Caco-2 (cell line): Measurements from ENCODE around the gene FOS. TPM values are rescaled to one million over a fixed set of nuclear protein-coding genes. Genes with fewer than 3 reads are reported as not detected.

Source experiments
- BruUV-seq: library from RNA; stranded (reverse); fragments of 400-500 nt; replicated peaks from 2 replicates; lab custom pipeline; 2021; lab: Mats Ljungman, UMichigan
- CTCF ChIA-PET: fragments of 300-600 bp; sonication (Branson Sonifier 250); formaldehyde crosslinking; loops from one replicate; lab custom pipeline; 2022; ENCODE audit warnings: antibody characterized with exemption; lab: Charles Lee
- POLR2A ChIA-PET: fragments of 300-600 bp; sonication (Branson Sonifier 250); formaldehyde crosslinking; loops from one replicate; lab custom pipeline; 2022; ENCODE audit warnings: antibody characterized with exemption; lab: Charles Lee
- DNase-seq, 2 experiments: peaks; one replicate each; pipeline versions ENCODE4 v3.0.0 to v3.0.0-alpha.2; 2020 to 2022
- H3K27me3 ChIP-seq: replicated peaks from 2 replicates; pipeline ENCODE4 v1.6.0; 2011; ENCODE audit warnings: low read length; ENCODE audit not compliant: control insufficient read depth, insufficient read depth
- H3K36me3 ChIP-seq: 2 replicates; pipeline ENCODE4 v1.5.1; 2011; ENCODE audit warnings: low read length; ENCODE audit not compliant: control insufficient read depth, insufficient read depth
- H3K4me1 ChIP-seq: fragments of 250-450 bp; sonication (Bioruptor Pico); 2 replicates; pipeline ENCODE4 v1.5.1; 2020; ENCODE audit warnings: mild to moderate bottlenecking
- H3K4me3 ChIP-seq: 2 replicates; pipeline ENCODE4 v1.5.1; 2011; ENCODE audit warnings: low read depth, mild to moderate bottlenecking, control low read depth, low read length
- H3K9me3 ChIP-seq: fragments of 250-450 bp; sonication (Bioruptor Pico); 2 replicates; pipeline ENCODE4 v1.5.1; 2020; ENCODE audit warnings: mild to moderate bottlenecking, moderate library complexity
- H3K27ac Mint-ChIP-seq: one replicate; pipeline ENCODE4 v1.8.0; 2022; ENCODE audit warnings: mixed read lengths; ENCODE audit not compliant: unreplicated experiment
- H3K27me3 Mint-ChIP-seq: one replicate; pipeline ENCODE4 v1.8.0; 2022; ENCODE audit warnings: mixed read lengths; ENCODE audit not compliant: insufficient read depth, unreplicated experiment
- H3K36me3 Mint-ChIP-seq: one replicate; pipeline ENCODE4 v1.8.0; 2022; ENCODE audit warnings: mild to moderate bottlenecking, mixed read lengths; ENCODE audit not compliant: insufficient read depth, unreplicated experiment
- H3K4me1 Mint-ChIP-seq: one replicate; pipeline ENCODE4 v1.8.0; 2022; ENCODE audit warnings: low read depth, mixed read lengths; ENCODE audit not compliant: unreplicated experiment
- H3K4me3 Mint-ChIP-seq: one replicate; pipeline ENCODE4 v1.8.0; 2022; ENCODE audit warnings: mild to moderate bottlenecking, moderate library complexity, mixed read lengths; ENCODE audit not compliant: unreplicated experiment
- H3K9me3 Mint-ChIP-seq: one replicate; pipeline ENCODE4 v1.8.0; 2022; ENCODE audit warnings: mixed read lengths; ENCODE audit not compliant: unreplicated experiment
- CTCF ChIP-seq, 2 experiments: fragments of 200-600 bp in 1 of 2; IDR thresholded peaks; 1 replicate in 1 of 2; 2 replicates in 1 of 2; pipeline versions ENCODE4 v1.5.1 to v1.8.0; 2011 to 2022; ENCODE audit warnings: antibody characterized with exemption in 1 of 2, control low read depth in 1 of 2, inconsistent platforms in 1 of 2, low read depth in 1 of 2, low read length in 1 of 2, mild to moderate bottlenecking in 1 of 2, moderate library complexity in 1 of 2; ENCODE audit not compliant: insufficient read depth in 1 of 2, severe bottlenecking in 1 of 2, unreplicated experiment in 1 of 2
- intact Hi-C: fragments of 100-400 bp; cut with micrococcal nuclease; formaldehyde crosslinking; loops from one replicate; pipeline ENCODE4 v1.10.0; 2022; ENCODE audit not compliant: unreplicated experiment
- total RNA-seq: library from RNA; stranded (reverse); gene quantifications from 2 replicates; pipeline ENCODE4 v1.2.3, GENCODE V29; 2022

FOS gene
- total RNA-seq, 1 experiment from 2014 or later: 73.7 TPM

- H3K27ac Mint-ChIP-seq: no peak overlapping the region
- ChIA-PET CTCF (interaction anchor here (0.7 kb wide), 1 partner anchor 59 kb away, joined by 4 read pairs; no protein-coding TSS in a partner anchor), POLR2A (no interaction called here)
- TF ChIP-seq CTCF (IDR thresholded peaks at IDR 0.05; ENCODE audit: insufficient read depth in 1 of 2, low read depth in 1 of 2, low read length in 1 of 2, severe bottlenecking in 1 of 2, unreplicated experiment in 1 of 2): no peak
- no peaks in the 10 kb centered on the region for H3K36me3 Mint-ChIP-seq
- Histone ChIP-seq H3K36me3 (no peaks in the 10 kb centered on the region), H3K27me3 (no peaks in the 10 kb centered on the region), H3K9me3 (no peaks in the 10 kb centered on the region), H3K4me3 (no peak overlapping the region), H3K4me1 (peaks cover 21% of the 10 kb centered on the region)
- BruUV-seq: no TSS peak
- peaks cover 10% of the 10 kb centered on the region for H3K9me3 Mint-ChIP-seq
- intact Hi-C loops: loop anchor here (10.0 kb wide), 1 partner anchor 58 kb away; no protein-coding TSS in a partner anchor
- no peak overlapping the region for H3K4me3 Mint-ChIP-seq
- peaks cover 15% of the 10 kb centered on the region for H3K4me1 Mint-ChIP-seq
- H3K27me3 Mint-ChIP-seq: no peaks in the 10 kb centered on the region
- DNase-seq: no peak
Measured at GRCh38 chr14:75236467-75236866, 42.2 kb upstream of the FOS start.

- Histone ChIP-seq H3K9me3 (no peaks in the 10 kb centered on the region), H3K4me1 (peaks cover 21% of the 10 kb centered on the region), H3K27me3 (no peaks in the 10 kb centered on the region), H3K36me3 (no peaks in the 10 kb centered on the region), H3K4me3 (no peak overlapping the region)
- H3K4me1 Mint-ChIP-seq: peaks cover 15% of the 10 kb centered on the region
- peak overlapping the region; percentile 67 for H3K27ac Mint-ChIP-seq
- H3K27me3 Mint-ChIP-seq: no peaks in the 10 kb centered on the region
- H3K36me3 Mint-ChIP-seq: no peaks in the 10 kb centered on the region
- TF ChIP-seq CTCF (IDR thresholded peaks at IDR 0.05; ENCODE audit: insufficient read depth in 1 of 2, low read depth in 1 of 2, low read length in 1 of 2, severe bottlenecking in 1 of 2, unreplicated experiment in 1 of 2): no peak
- no peak overlapping the region for H3K4me3 Mint-ChIP-seq
- no peak for DNase-seq
- BruUV-seq: no TSS peak
- H3K9me3 Mint-ChIP-seq: peaks cover 10% of the 10 kb centered on the region
- POLR2A ChIA-PET: no interaction called here
- intact Hi-C loops: loop anchor here (10.0 kb wide), 1 partner anchor 58 kb away; no protein-coding TSS in a partner anchor
- CTCF ChIA-PET: interaction anchor here (2.5 kb wide), 1 partner anchor 22 kb away, joined by 12 read pairs; no protein-coding TSS in a partner anchor
Measured at GRCh38 chr14:75236901-75237419, 41.7 kb upstream of the FOS start.

GRCh38 chr14:75238756-75239455 is 39.7 kb upstream of the FOS start:
- intact Hi-C loops: loop anchor here (10.0 kb wide), 1 partner anchor 56 kb away; no protein-coding TSS in a partner anchor
- H3K9me3 Mint-ChIP-seq: peaks cover 10% of the 10 kb centered on the region
- Histone ChIP-seq H3K36me3 (no peaks in the 10 kb centered on the region), H3K9me3 (no peaks in the 10 kb centered on the region), H3K4me3 (no peak overlapping the region), H3K4me1 (peaks cover 5% of the 10 kb centered on the region), H3K27me3 (no peaks in the 10 kb centered on the region)
- H3K4me1 Mint-ChIP-seq: peaks cover 15% of the 10 kb centered on the region
- CTCF ChIA-PET: interaction anchor here (1.1 to 2.5 kb wide), 2 partner anchors 20 to 30 kb away, joined by 3 to 12 read pairs; no protein-coding TSS in a partner anchor
- H3K27ac Mint-ChIP-seq: no peak overlapping the region
- DNase-seq: no peak
- no TSS peak for BruUV-seq
- no peaks in the 10 kb centered on the region for H3K36me3 Mint-ChIP-seq
- no peak overlapping the region for H3K4me3 Mint-ChIP-seq
- no peaks in the 10 kb centered on the region for H3K27me3 Mint-ChIP-seq
- TF ChIP-seq CTCF (IDR thresholded peaks at IDR 0.05; ENCODE audit: insufficient read depth in 1 of 2, low read depth in 1 of 2, low read length in 1 of 2, severe bottlenecking in 1 of 2, unreplicated experiment in 1 of 2): no peak
- POLR2A ChIA-PET: interaction anchor here (0.6 kb wide), 1 partner anchor 34 kb away, joined by 5 read pairs; no protein-coding TSS in a partner anchor
